SHP77 (cell line): ENCODE results near the gene MAD2L2.

Experiments
- DNase-seq, 2 experiments: peaks; one replicate each; lab custom pipeline; 2025; lab: John Stamatoyannopoulos, UW

Gene MAD2L2

DNA sequence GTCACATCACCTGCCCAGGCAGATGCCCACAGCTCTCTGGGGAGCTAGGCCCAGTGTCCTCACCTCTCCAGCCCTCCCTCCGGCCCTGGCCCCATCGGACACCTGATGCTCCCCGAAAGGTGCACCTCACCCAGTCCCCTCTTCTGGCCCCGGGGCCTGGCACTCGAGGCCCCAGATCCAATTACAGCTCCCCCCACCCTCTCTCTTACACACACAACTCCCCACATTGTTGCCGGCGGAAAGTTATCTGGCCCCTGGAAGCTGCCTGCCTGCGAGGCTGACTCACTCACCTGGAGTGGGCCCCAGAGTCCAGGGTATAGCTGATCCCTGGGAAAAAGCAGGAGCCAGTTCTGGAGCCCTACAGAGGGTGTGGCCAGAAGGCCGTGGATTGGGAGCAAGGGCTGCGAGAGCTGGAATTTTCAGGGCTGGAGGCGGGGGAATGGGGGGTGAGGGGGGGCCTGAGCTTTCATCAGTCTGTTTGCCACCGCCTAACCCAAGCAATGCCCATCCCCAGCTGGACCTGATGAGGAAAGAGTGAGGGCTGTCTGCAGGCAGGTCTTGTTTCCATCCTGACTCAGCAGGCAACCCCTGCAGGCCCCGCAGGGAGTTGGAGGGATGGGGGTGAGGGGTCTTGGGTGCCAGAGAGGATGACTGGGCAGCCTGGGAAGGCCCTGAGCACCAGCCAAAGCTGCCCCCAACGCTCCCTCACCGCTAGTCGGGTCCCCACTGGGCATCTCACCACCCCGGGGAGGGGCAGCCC is 27.7 kb downstream of the MAD2L2 start:
- peak in 1 of 2 experiments; percentile 5 for DNase-seq

DNA sequence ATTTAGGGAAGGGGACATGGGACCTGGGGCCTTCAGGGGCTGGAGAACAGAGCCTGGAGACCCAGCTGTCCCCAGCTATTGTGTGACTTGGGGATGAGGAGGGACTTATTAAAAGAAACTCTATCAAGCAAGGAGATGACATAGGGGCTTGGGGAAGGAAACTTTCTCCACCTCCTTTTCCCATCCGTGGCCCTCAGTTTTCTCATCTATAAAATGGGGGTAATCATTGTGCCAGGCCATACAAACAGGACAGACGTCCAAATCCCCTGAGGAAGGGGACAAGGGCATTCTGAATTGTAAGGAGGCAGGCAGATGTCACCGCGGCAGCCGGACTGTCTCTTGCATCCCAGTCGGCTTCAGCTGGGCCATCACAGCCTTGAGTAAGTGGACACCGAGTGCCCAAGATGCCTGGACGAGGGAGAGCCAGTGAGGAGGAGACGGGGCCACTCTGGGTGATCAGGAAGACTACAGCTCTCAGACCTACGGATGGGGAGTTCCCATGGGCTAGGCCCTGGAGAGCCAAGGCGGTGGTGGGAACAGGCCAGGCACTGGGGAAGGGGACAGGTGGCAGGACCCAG is 28.7 kb downstream of the MAD2L2 start:
- no peak for DNase-seq

DNA sequence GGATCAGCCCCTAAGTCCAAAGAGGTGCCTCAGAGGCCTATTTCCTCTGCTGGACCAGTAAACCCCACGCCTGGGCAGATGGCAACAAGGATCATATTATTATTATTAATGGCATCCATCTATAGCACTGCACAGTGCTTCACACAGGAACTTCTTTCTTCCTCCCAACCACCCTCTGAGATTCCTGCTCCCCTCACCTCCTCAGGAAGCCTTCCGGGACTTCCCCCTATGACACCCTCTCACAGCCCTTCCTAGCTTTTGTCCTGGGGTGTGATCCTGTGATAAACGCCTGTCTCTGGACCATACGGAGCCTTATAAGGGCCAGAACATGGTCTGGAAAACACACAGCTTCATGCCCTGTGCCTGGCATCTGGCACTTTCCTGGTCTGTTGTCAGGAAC is 29.9 kb downstream of the MAD2L2 start:
- no peak for DNase-seq

DNA sequence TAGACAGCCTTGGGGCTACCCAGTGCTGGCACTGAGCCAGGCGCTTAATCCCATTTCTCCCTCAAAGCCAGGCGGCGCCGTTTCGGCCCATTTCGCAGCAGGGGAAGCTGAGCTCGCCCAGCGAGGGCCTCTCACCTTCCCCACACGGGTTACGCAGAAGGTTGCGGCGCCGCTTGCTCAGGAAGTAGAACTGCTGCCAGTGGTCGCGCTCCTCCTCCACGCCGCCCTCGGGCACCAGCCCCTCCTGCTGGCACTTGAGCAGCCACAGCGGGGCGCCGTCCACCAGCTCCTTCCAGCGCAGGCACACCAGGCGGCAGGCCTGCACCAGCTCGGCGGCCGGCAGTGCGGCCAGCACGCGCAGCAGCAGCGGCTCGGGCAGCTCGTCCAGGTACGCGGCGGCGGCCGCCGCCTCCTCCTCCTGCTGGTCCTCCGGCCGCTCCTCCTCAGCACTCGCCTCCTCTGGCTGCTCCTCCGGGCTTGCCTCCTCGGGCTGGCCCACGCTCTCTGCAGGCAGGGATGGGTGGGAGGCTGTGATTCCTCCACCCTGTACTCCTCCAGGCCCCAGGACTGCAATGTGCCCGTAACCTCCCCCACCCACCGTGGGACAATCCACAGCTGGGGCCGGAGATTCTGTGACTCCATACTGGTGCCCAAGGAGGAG is 30.5 kb downstream of the MAD2L2 start:
- DNase-seq = peak; percentile 66 to 86

DNA sequence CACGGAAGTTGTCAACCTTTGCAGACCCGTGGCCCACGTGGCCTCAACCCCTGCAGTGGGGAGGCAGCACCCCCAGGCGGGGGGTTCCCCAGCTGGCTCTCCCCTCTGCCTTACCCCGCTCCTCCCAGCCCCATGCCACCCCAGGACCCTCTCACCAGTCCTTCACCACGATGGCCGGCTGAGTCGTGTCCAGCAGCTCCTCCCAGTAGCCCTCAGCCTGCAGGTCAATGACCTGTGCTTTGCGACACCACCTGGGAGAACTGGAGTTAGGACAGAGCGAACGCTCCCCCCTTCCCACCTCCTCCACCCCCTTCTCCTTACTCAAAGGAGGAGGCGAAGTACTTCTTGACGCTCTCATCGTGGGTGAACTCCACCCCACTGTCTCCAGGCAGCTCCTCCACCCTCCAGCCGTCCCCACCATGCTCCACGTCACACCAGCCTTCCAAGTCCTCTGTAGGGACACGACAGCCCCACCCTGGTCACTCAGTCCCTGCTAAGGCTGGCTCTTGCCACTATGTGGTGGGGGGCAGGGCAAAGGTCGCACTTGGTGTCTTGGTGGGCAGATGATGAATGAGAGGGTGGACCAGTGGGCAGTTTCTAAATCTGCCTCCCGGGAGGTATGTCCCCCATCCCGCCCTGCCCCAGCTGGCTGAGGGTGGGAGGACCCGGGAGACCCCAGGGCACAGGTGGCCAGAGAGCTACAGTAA is 31.2 kb downstream of the MAD2L2 start:
- DNase-seq = no peak

DNA sequence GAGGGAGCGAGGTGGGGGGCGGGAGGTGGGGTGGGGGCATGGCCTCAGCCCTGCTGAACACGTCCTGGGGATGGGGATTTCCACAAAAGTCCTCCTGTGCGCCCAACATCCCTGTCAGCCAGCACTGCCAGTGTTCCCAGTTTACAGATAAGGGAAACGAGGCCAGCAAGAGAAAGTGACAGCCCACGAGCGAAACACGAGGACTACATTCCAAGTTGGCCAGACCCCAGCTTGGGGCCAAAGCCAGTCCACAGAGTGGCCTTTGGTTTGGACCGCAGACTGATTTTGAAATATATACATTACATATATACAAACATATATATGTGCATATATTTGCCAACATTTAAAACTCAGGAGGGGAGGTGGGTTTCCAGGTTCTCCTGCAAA is 31.7 kb downstream of the MAD2L2 start:
- DNase-seq = no peak

DNA sequence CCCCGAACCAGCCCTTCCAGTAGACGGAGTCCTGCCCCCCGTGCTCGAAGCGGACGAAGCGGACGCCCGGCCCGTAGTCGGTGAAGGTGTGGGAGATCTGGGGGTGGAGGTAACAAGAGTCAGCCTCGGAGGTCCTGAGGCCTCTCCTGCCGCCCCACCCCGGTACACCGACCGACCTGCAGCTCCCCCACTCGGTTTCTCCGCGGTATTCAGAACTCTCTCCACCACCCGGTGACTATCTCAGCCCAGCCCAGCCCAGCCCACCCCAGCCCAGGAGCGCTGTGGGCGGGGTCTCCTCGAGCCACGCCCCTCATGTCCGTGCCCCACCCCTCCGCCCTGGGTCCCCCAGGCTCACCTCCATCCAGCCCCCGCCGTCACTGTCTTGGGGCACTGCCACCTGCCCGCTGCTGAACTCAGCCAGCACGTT is 32.2 kb downstream of the MAD2L2 start:
- DNase-seq = no peak

DNA sequence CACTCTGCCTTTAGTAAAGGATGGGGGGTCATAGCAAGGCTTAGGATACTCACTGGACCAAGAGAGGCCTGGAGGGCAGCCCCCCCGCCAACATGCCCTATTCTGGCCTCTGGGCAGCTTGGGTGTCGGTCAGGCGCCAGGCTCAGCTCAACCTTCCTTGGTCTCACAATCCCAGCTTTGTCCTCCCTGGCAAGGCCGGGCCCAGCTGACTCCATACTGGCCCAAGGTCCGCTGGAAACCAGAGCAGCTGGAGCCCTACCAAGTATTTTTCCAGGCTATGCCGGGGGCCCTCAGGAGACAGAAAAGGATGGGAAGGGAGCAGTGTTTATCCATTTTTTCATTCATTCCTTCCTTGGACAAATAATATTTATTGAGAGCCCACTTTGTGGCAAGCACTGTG is 32.9 kb downstream of the MAD2L2 start:
- DNase-seq = no peak

DNA sequence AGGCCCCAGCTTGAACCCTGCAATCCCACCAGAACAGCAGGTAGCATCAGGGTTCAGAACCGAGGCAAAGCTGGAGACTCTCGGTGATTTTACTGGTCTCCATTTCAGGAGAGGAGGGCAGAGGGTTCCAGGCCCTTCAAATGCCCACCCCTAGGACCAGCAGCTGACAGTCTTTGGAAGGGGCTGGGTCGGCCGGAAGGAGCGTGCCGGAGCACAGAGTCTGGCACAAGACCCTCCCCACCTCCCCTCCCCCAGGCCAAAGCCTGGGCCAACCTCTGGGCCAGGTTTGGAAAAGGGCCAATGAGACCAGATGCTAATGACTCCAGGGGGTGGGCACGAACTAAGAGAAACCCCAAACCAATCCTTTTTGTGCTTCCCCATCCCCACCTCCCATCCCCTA is 33.6 kb downstream of the MAD2L2 start:
- DNase-seq = no peak

DNA sequence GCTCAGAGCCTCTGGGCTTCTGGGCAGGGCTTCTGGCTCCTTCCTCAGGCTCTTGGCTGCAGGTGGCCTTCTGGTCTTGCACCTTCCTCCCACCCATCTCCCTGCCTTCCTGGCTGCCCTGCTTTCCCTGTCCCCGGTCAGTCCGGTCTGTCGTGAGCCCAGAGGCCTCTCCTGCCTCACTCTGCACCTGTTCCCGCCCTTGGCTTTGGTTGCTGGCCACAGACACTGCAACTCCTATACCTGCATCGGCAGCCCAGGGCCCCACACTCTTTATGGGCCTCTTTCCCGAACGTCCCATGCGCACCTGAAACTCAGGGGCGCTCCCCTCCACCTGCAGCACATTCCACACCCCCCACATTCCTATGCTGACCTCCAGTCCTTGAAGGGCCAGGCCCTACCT is 34.6 kb downstream of the MAD2L2 start:
- no peak for DNase-seq

DNA sequence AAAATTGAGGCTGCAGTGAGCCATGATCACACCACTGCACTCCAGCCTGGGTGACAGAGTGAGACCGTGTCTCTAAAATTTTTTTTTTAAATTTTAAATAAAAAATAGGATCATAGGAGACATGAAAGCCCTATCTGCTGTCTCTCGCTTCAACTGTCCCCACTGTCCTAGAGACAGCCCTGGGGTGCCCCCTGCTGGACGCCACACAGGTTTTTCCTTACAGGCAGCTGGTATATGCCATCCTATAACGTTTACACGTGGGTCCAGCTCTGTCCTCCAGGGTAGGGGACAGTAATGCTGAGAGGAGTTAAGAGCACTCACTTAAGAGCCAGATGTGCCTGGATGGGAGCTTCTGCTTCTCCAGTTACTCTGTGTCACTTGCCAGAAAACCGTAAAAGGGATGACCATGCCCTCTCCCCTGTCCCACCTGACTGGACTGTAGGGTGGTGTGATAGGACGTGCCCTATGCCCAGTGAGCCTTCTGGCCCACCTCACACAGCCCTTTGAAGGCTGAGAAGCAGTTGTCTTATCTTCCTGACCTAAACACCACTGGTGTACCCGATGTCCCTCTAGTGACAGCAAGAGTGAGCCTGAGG is 35.2 kb downstream of the MAD2L2 start:
- DNase-seq = peak; percentile 70 to 86

DNA sequence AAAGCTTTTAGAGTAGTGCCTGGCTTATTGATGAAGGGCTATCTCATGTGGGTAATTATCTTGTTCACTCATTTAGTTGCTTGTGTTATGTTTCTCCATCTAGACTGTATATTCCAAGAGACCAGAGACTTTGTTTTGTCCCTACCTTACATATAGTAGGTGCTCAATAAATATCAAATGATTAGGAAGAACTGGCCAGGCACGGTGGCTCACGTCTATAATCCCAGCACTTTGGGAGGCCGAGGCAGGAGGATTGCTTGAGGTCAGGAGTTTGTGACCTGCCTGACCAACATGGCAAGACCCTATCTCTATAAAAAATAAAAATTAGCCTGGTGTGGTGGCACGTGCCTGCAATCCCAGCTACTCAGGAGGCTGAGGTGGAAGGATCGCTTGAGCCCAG is 35.7 kb downstream of the MAD2L2 start:
- DNase-seq = no peak

DNA sequence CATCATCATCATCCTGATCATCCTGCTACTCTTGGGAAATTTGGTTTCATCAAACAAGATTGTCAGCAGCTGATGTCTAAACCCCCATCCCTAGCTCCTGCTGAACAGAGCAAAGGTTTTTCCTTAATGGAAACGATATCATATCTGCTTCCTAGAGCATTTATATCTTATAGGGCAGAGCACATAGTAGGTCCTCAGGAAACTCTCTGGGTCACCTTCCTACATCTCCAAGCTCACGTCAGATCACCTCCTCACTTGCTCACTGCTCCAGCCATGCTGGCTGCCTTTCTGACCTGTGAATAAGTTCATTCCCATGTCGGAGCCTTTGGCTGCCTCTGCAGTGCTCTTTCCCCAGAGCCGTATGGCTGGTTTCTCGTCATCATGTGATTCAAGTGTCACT is 37.2 kb downstream of the MAD2L2 start:
- no peak for DNase-seq

DNA sequence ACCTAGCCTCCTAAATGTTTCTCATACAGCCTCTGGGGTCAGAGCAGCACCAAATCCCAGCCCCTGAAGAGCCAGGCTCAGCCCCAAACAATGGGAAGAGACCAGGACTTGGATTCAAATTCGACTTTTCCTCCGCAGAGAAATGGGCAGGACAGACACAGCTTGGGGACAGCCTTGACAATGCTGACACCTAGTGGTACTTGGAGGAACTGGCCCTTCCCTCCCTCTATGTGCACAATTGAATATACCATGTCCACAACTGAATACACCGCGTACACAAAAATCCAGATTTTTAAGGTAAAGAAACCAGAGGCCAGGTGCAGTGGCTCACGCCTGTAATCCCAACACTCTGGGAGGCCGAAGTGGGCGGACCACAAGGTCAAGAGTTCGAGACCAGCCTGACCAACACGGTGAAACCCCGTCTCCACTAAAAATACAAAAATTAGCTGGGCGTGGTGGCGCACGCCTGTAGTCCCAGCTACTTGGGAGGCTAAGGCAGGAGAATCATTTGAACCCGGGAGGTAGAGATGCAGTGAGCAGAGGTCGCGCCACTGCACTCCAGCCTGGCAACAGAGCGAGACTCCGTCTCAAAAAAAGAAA is 38.4 kb downstream of the MAD2L2 start:
- peak; percentile 38 to 56 for DNase-seq

DNA sequence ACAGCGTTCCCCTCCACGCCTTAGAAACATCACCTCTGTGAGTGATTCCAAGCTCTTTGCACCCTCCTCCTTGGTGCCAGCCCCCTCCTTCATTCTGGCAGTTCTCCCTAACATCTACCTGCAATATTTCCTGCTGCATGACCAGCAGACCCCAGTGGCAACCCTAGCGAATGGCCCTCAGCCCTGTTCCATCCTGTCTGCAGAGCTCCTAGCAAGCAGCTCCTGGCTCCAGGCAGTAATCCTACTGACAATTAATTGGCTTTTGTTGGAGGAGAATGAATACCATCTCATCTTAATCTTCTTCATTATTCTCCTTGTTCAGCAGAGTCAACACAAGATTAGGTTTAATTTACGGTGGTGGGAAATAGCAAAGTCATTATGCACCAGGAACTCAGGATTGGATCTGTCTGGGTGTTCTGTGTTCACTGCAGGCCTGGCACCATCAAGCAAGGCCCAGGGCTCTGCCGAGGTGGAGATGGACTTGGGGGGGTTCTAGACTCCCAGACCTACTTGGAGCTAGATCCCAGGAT is 39.1 kb downstream of the MAD2L2 start:
- no peak for DNase-seq

DNA sequence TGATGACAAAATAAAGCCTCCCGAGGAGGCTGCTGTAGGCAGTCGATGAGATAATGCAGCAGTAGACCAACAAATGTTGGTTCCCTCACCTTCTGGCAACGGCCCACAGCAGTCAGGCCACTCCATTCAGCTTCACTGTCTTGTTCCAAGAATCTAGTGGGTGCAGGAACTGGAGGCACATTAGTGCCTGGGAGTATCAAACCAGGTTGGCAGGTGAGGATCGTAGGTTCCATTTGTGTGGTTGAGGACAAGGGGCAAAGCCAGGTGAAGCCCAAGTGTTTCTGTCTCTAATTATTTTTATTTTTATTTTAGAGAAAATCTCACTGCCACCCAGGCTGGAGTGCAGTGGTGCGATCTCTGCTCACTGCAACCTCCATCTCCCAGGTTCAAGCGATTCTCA is 40.0 kb downstream of the MAD2L2 start:
- no peak for DNase-seq

DNA sequence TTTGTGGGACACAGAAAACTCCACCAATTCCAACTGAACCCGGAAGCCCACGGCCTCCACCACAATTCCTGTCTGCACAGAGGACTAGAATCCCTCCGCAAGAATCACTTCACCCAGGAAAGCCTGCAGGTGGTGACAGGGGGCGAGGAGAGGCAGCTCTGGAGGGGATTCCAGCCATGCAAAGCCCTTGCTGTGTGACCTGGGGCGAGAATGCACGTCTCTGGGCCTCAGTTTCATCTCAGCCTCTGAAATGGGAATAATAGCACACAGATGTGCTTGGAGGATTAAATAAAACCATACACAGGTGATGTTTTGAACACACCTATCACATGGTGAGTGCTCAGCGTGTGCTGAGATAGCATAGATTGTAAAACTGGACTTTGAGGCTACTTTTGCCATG is 40.8 kb downstream of the MAD2L2 start:
- no peak for DNase-seq

DNA sequence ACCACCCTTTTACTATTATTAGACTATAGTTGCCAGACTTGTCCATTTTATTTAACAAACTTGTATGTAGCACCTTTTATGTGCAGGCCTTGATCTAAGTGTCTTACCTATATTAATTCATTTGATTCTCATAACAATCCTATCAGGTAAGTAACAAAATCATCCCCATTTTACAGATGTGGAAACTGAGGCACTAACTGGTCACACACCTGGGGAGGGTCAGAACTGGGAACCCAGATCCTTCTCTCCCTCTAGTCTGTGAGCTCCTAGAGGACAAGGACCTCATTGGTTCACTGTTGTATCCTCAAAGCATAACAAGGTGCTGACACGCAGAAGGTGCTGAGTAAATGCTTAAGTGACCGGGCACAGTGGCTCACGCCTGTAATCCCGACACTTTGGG is 41.6 kb downstream of the MAD2L2 start:
- DNase-seq = no peak

DNA sequence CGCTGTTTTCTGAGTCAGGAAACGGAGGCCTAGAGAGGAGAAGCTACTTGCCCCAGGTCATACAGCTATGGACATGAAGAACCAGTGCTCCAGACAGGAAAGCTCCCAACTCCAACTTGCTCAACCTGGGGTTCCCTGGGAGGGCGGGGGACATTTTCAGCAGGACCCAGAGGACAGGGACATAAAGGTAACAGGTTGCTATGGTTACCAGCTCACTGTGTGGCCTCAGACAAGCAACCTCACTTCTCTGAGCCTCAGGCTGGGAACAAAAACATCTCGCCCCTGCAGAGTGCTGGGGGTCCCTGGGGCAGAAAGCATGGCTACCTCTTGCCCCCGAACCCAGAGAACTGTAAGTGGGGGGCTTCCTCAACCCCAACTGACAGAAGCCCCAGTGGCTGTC is 42.8 kb downstream of the MAD2L2 start:
- DNase-seq = no peak

DNA sequence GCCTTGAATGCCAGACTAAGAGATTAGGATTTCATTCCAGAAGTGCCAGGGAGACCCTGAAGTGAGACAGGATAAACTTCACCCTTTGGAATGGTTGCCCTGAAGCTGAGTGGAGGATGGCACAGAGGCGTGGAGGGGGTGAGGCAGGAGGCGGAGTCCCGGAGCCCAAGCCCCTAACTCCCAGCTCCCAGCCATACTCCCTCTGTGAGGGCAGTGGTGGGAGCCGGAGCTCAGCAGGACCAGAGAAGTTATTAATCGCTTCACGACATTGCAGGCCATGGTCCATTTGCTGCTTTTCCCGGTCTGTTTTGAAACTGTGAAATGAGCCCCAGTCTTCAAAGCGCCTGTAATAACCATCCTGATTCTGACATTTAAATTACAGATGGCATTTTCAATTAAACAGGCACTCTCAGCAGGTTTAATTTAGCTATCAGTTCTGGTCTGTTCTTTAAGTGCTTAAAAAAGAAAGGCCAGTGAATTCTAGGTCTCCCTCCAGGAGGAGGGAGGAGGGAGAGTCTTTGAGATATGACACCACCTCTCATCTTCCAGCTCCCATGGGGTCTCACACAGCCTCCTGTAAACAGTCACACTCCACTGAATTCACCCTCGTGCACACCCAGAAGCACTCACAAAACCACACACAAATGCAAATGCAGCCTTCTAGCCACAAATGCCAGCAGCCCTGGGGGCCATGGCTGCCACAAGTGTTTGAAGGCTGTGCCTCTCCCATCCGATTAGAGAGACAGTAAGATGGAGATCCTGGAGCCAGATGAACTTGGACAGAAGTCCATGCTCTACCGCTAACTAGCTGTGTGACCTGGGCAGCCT is 46.4 kb downstream of the MAD2L2 start:
- DNase-seq = no peak
